A673 (cell line): ENCODE measurements around the gene CTF1. TPM values are rescaled to one million over a fixed set of nuclear protein-coding genes. Genes with fewer than 3 reads are reported as not detected.

Experiments
- BruUV-seq: library from RNA; stranded (reverse); fragments of 400-500 nt; replicated peaks from 2 replicates; lab custom pipeline; 2021; lab: Mats Ljungman, UMichigan
- CTCF ChIA-PET: fragments of 300-600 bp; sonication (Branson Sonifier 250); formaldehyde crosslinking; loops from one replicate; lab custom pipeline; 2022; ENCODE audit warnings: antibody characterized with exemption; lab: Charles Lee
- POLR2A ChIA-PET: fragments of 300-600 bp; sonication (Branson Sonifier 250); formaldehyde crosslinking; loops from one replicate; lab custom pipeline; 2022; ENCODE audit warnings: antibody characterized with exemption; ENCODE audit not compliant: low non-redundant PET; lab: Charles Lee
- DNase-seq: peaks from one replicate; pipeline ENCODE4 v3.0.0-alpha.2; 2015; ENCODE audit warnings: low spot score
- H3K27ac ChIP-seq: fragments of 200-600 bp; sonication (generic); 2 replicates; pipeline ENCODE4 v1.5.1; 2016; ENCODE audit warnings: mixed run types, low read depth, mild to moderate bottlenecking, mixed read lengths, antibody characterized with exemption, low read length; ENCODE audit not compliant: poor library complexity, severe bottlenecking
- H3K27me3 ChIP-seq: fragments of 200-600 bp; sonication (generic); replicated peaks from 2 replicates; pipeline ENCODE4 v1.6.1; 2017; ENCODE audit warnings: mixed run types, low read depth, mild to moderate bottlenecking, mixed read lengths, antibody characterized with exemption, low read length; ENCODE audit not compliant: insufficient read depth, poor library complexity
- H3K36me3 ChIP-seq: fragments of 200-600 bp; sonication (generic); 2 replicates; pipeline ENCODE4 v1.6.1; 2016; ENCODE audit warnings: mixed run types, mild to moderate bottlenecking, mixed read lengths, antibody characterized with exemption, low read length; ENCODE audit not compliant: insufficient read depth, poor library complexity, severe bottlenecking
- H3K4me1 ChIP-seq: fragments of 200-600 bp; sonication (generic); 2 replicates; pipeline ENCODE4 v1.6.1; 2017; ENCODE audit warnings: mixed run types, mild to moderate bottlenecking, mixed read lengths, antibody characterized with exemption, low read length; ENCODE audit not compliant: insufficient read depth, poor library complexity, severe bottlenecking
- H3K4me3 ChIP-seq: fragments of 200-600 bp; sonication (generic); 2 replicates; pipeline ENCODE4 v1.5.1; 2016; ENCODE audit warnings: low read depth, mixed run types, mild to moderate bottlenecking, mixed read lengths, low read length; ENCODE audit not compliant: poor library complexity, severe bottlenecking
- H3K9me3 ChIP-seq: fragments of 200-600 bp; sonication (generic); 2 replicates; pipeline ENCODE4 v1.6.1; 2016; ENCODE audit warnings: mixed run types, low read depth, mild to moderate bottlenecking, mixed read lengths, antibody characterized with exemption, low read length; ENCODE audit not compliant: poor library complexity, severe bottlenecking
- EZH2 ChIP-seq: fragments of 200-600 bp; sonication (generic); IDR thresholded peaks from 2 replicates; pipeline ENCODE4 v1.6.1; 2017; ENCODE audit warnings: borderline replicate concordance, low read depth, mild to moderate bottlenecking, mixed read lengths, antibody characterized with exemption, low read length; ENCODE audit not compliant: poor library complexity, severe bottlenecking
- intact Hi-C: fragments of 100-400 bp; cut with micrococcal nuclease; formaldehyde crosslinking; loops from one replicate; pipeline ENCODE4 v1.10.0; 2022; ENCODE audit not compliant: unreplicated experiment
- total RNA-seq: library from RNA; stranded (reverse); gene quantifications from 2 replicates; pipeline ENCODE4 v1.2.3, GENCODE V29; 2021
- TF ChIP-seq, protein P1 (sequence below): fragments of 300-800, 200-600 bp; sonication (generic); conservative IDR thresholded peaks from 2 replicates; pipeline ENCODE4 v1.5.1; 2017; ENCODE audit warnings: low read depth, mild to moderate bottlenecking, antibody characterized with exemption, low read length, moderate library complexity, mixed read lengths

Gene CTF1
- total RNA-seq, 1 experiment from 2014 or later, result 1.4 TPM

DNA sequence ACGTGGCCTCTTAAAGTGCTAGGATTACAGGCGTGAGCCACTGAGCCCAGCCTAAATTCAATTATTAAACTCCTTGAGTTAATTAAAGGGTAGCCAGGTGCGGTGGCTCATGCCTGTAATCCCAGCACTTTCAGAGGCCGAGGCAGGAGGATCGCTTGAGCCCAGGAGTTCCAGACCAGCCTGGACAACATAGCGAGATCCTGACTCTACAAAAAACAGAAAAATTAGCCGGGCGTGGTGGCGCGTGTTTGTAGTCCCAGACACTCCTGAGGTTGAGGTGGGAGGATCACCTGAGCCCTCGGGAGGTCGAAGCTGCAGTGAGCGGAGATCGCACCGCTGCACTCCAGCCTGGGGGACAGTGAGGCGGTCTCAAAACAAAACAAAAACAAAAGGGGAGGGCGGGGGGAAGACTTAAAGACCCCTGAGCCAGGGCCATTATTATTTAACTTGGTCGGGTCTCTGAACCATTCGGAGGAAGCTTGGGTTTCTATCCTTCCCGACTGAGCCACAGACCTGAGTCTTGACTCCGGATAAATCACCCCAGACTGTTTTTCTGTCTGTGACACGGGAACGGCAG is 22.1 kb upstream of the CTF1 start:
- no TSS peak for BruUV-seq
- intact Hi-C loops, result loop anchor here (2.0 kb wide), 1 partner anchor 60 kb away; no protein-coding TSS in a partner anchor
- peak overlapping the region; percentile 84 for H3K27ac ChIP-seq
- TF ChIP-seq EZH2, result no peak
- TF ChIP-seq, protein P1, sequence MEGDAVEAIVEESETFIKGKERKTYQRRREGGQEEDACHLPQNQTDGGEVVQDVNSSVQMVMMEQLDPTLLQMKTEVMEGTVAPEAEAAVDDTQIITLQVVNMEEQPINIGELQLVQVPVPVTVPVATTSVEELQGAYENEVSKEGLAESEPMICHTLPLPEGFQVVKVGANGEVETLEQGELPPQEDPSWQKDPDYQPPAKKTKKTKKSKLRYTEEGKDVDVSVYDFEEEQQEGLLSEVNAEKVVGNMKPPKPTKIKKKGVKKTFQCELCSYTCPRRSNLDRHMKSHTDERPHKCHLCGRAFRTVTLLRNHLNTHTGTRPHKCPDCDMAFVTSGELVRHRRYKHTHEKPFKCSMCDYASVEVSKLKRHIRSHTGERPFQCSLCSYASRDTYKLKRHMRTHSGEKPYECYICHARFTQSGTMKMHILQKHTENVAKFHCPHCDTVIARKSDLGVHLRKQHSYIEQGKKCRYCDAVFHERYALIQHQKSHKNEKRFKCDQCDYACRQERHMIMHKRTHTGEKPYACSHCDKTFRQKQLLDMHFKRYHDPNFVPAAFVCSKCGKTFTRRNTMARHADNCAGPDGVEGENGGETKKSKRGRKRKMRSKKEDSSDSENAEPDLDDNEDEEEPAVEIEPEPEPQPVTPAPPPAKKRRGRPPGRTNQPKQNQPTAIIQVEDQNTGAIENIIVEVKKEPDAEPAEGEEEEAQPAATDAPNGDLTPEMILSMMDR, result no peak
- H3K36me3 ChIP-seq, result no peaks in the 10 kb centered on the region
- ChIA-PET CTCF (interaction anchor here (0.6 kb wide), 1 partner anchor 42 kb away, joined by 3 read pairs; no protein-coding TSS in a partner anchor), POLR2A (no interaction called here)
- peak overlapping the region; percentile 85 for H3K4me3 ChIP-seq
- H3K4me1 ChIP-seq, result no peaks in the 10 kb centered on the region
- no peaks in the 10 kb centered on the region for H3K27me3 ChIP-seq
- H3K9me3 ChIP-seq, result no peaks in the 10 kb centered on the region
- DNase-seq, result no peak

DNA sequence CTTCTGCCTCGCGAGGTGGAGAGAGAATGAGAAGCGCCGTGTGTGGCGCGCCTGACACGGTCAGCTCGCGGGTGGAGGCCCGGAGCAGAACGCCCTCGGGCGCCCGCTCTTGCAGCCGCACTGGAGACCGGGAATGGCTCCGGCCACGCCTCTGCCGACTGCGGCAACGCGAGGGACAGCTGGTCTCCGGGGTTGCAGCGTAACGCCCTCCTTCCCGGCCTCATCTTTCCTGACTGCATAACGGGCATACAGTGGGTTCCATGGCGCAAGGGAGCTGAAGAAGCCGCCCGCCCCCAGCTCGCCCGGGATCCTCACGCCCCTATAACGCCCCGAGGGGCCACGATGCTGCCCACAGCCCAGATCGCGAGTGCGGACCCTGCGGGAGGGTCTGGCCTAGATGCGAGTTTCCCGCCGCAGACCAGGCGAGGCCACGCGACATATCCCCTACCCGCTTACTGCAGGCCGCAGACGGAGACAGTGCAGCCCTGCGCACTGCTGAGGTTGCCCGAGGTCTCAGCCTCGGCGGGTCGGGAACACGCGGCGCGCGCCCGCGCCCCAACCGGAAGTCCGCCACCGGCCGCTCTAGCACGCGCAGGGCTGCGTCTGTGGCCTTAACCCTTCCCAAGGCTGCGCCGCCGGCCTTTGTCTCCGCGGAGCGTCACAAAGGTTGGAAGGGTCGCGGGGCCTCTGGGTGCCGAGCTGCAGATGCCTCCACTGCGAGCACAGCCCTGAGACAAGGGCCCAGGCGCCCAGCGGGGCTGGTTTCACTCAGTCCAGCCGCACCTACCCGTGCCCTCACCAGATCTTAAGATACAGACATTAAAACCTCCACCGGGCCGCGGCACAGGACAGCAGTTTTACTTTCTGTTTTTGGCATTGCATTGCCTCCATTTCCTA is 21.3 kb upstream of the CTF1 start:
- Histone ChIP-seq H3K4me3 (peak overlapping the region; percentile 85), H3K27me3 (no peaks in the 10 kb centered on the region), H3K36me3 (no peaks in the 10 kb centered on the region), H3K27ac (peak overlapping the region; percentile 84), H3K9me3 (no peaks in the 10 kb centered on the region), H3K4me1 (no peaks in the 10 kb centered on the region)
- TF ChIP-seq, protein P1, result no peak
- TF ChIP-seq EZH2, result no peak
- BruUV-seq, result TSS peak; percentile 68
- intact Hi-C loops, result loop anchor here (2.0 kb wide), 1 partner anchor 60 kb away; no protein-coding TSS in a partner anchor
- CTCF ChIA-PET, result interaction anchor here (0.6 kb wide), 1 partner anchor 41 kb away, joined by 3 read pairs; no protein-coding TSS in a partner anchor
- peak; percentile 94 for DNase-seq
- POLR2A ChIA-PET, result no interaction called here

DNA sequence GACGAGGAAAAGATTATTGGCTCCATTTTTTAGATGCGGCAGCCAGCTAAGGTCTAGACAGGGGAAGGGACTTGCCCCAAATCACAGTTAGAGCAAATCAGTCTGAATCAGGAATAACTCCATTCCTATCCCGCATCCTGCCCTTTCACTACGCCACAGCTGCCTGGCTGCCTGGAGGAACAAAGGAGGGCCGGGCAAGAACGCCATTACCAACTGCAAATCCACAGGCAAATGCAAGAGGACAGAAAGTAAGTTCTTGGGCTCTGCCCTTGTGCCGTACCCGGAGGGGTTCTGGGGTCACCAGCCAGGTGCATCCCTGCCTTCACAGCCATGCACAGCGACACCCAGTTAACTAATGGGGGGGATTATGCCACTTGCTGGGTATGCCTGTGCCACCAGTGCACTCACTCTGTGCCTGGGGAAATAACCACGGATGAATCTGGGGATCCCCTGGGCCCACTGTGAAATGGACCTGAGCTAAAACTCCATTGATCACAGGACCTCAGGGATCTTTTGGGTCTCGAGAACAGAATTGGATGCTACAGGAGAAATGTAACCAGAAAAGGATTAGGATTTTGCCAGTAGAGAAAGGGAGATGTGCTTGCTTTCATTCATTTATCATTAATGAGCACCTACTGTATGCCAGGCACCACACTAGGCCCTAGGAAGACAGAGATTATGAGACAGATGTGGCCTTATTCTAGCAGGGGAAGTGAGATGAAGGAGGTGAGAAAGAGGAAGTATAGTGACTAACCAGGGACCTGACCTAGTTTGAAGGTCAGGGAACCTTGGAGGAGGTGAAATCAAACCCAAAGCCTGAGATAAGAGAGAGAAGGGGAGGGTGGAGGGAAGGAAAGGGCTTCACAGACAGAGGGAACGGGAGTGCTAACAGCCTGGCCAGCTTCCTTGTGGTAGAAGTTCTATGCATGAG is 20.3 kb upstream of the CTF1 start:
- TF ChIP-seq EZH2, result no peak
- TF ChIP-seq, protein P1, result no peak
- no peaks in the 10 kb centered on the region for H3K9me3 ChIP-seq
- peak overlapping the region; percentile 85 for H3K4me3 ChIP-seq
- peak; percentile 29 for DNase-seq
- H3K27me3 ChIP-seq, result no peaks in the 10 kb centered on the region
- no peaks in the 10 kb centered on the region for H3K4me1 ChIP-seq
- ChIA-PET POLR2A (no interaction called here), CTCF (no interaction called here)
- H3K36me3 ChIP-seq, result no peaks in the 10 kb centered on the region
- intact Hi-C loops, result loop anchor here (1.0 to 2.0 kb wide), 2 partner anchors 46 to 61 kb away; no protein-coding TSS in a partner anchor
- H3K27ac ChIP-seq, result peak overlapping the region; percentile 84
- BruUV-seq, result no TSS peak
